ENCODE results near the gene ERGIC1. TPM values are rescaled to one million over a fixed set of nuclear protein-coding genes. Genes with fewer than 3 reads are reported as not detected.

The ERGIC1 gene
- polyA plus RNA-seq, 1 donor from 2014 or later = 59.1 TPM

DNA sequence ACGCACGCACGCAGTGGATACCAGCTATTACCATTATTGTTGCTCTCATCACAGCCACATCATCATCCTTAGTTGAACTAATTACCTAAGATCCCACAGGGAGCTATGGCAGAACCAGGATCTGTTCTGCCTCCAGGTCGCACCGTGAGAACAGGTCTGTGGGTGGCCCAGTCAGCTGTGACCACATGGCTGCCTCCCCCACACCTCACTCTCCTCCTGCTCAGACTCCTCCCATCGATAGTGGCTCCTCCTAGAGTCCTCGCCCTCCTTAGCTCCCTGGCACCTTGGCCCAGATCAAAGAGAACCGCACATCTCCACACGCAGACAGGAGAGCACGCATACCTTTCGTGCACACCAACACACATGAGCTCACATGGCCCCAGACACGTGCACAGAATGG lies 92.7 kb downstream of the ERGIC1 start:
- no peak overlapping the region for H3K4me2 ChIP-seq (ENCODE audit: low read length)
- TF ChIP-seq, protein P1, sequence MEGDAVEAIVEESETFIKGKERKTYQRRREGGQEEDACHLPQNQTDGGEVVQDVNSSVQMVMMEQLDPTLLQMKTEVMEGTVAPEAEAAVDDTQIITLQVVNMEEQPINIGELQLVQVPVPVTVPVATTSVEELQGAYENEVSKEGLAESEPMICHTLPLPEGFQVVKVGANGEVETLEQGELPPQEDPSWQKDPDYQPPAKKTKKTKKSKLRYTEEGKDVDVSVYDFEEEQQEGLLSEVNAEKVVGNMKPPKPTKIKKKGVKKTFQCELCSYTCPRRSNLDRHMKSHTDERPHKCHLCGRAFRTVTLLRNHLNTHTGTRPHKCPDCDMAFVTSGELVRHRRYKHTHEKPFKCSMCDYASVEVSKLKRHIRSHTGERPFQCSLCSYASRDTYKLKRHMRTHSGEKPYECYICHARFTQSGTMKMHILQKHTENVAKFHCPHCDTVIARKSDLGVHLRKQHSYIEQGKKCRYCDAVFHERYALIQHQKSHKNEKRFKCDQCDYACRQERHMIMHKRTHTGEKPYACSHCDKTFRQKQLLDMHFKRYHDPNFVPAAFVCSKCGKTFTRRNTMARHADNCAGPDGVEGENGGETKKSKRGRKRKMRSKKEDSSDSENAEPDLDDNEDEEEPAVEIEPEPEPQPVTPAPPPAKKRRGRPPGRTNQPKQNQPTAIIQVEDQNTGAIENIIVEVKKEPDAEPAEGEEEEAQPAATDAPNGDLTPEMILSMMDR (IDR thresholded peaks at IDR 0.05; ENCODE audit: poor library complexity, severe bottlenecking) = no peak
- no peak for TF ChIP-seq SMC3 (conservative IDR thresholded peaks at IDR 0.05; ENCODE audit: poor library complexity)
- TF ChIP-seq RAD21 (conservative IDR thresholded peaks at IDR 0.05) = no peak
- TF ChIP-seq EZH2 (IDR thresholded peaks at IDR 0.05; ENCODE audit: borderline replicate concordance, insufficient read depth, low read length, poor library complexity, severe bottlenecking) = no peak
- no peak for TF ChIP-seq POLR2AphosphoS5 (IDR thresholded peaks at IDR 0.05)
- no peak for TF ChIP-seq TAF1 (IDR thresholded peaks at IDR 0.05; ENCODE audit: low read depth)
- no peak for TF ChIP-seq EP300 (conservative IDR thresholded peaks at IDR 0.05; ENCODE audit: poor library complexity, severe bottlenecking)
- TF ChIP-seq, protein P2, sequence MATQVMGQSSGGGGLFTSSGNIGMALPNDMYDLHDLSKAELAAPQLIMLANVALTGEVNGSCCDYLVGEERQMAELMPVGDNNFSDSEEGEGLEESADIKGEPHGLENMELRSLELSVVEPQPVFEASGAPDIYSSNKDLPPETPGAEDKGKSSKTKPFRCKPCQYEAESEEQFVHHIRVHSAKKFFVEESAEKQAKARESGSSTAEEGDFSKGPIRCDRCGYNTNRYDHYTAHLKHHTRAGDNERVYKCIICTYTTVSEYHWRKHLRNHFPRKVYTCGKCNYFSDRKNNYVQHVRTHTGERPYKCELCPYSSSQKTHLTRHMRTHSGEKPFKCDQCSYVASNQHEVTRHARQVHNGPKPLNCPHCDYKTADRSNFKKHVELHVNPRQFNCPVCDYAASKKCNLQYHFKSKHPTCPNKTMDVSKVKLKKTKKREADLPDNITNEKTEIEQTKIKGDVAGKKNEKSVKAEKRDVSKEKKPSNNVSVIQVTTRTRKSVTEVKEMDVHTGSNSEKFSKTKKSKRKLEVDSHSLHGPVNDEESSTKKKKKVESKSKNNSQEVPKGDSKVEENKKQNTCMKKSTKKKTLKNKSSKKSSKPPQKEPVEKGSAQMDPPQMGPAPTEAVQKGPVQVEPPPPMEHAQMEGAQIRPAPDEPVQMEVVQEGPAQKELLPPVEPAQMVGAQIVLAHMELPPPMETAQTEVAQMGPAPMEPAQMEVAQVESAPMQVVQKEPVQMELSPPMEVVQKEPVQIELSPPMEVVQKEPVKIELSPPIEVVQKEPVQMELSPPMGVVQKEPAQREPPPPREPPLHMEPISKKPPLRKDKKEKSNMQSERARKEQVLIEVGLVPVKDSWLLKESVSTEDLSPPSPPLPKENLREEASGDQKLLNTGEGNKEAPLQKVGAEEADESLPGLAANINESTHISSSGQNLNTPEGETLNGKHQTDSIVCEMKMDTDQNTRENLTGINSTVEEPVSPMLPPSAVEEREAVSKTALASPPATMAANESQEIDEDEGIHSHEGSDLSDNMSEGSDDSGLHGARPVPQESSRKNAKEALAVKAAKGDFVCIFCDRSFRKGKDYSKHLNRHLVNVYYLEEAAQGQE (IDR thresholded peaks at IDR 0.05; ENCODE audit: borderline replicate concordance) = no peak
- no peak for TF ChIP-seq MXI1 (conservative IDR thresholded peaks at IDR 0.05; ENCODE audit: poor library complexity, severe bottlenecking)
- no peaks in the 10 kb centered on the region for H3K9me2 ChIP-seq (ENCODE audit: insufficient read depth, low read length)
- no peaks in the 10 kb centered on the region for H4K20me1 ChIP-seq (ENCODE audit: insufficient read depth)
- H3K9me3 ChIP-seq (ENCODE audit: low read length) = no peaks in the 10 kb centered on the region
- no peak overlapping the region for H2AFZ ChIP-seq (ENCODE audit: low read depth, low read length)
- no peak overlapping the region for H3K4me3 ChIP-seq (ENCODE audit: low read length)
- H3K79me2 ChIP-seq (replicated peaks; ENCODE audit: insufficient read depth, low read length) = no peaks in the 10 kb centered on the region
- no peaks in the 10 kb centered on the region for H3K27me3 ChIP-seq (ENCODE audit: insufficient read depth, low read depth, low read length)
- H3K36me3 ChIP-seq (ENCODE audit: insufficient read depth, low read length) = peaks cover 5% of the 10 kb centered on the region
- H3F3A ChIP-seq (ENCODE audit: insufficient read depth, low read length, poor library complexity, severe bottlenecking) = no peaks in the 10 kb centered on the region
- no peak overlapping the region for H3K27ac ChIP-seq (ENCODE audit: low read length)
- no peak overlapping the region for H3K9ac ChIP-seq (ENCODE audit: low read length)

DNA sequence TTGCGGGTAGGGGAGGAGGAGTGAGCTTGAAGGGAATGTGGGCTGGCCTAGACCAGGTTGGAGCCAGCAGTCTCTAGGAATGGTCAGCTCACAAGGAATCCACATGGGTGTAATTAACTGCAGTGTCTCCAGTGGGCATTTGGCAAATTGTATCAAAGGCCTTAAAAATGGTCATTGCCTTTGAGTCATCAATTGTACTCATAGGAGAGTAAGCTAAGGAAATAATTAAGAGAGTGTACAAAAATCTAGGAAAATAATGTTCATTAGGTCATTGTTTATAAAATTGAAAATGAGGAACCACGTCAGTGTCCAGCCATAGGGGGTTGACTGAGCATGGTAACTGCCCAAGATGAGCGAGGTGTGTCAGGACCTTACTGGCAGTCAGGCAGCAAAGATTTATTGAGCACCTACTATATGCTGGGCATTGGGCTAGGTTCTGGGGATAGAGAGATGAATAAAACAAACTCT lies 95.4 kb downstream of the ERGIC1 start:
- H3K9me2 ChIP-seq (ENCODE audit: insufficient read depth, low read length) = no peaks in the 10 kb centered on the region
- no peaks in the 10 kb centered on the region for H3K27me3 ChIP-seq (ENCODE audit: insufficient read depth, low read depth, low read length)
- TF ChIP-seq EP300 (conservative IDR thresholded peaks at IDR 0.05; ENCODE audit: poor library complexity, severe bottlenecking) (no peak), SMC3 (conservative IDR thresholded peaks at IDR 0.05; ENCODE audit: poor library complexity) (no peak), EZH2 (IDR thresholded peaks at IDR 0.05; ENCODE audit: borderline replicate concordance, insufficient read depth, low read length, poor library complexity, severe bottlenecking) (no peak), RAD21 (conservative IDR thresholded peaks at IDR 0.05) (no peak), POLR2AphosphoS5 (IDR thresholded peaks at IDR 0.05) (no peak), MXI1 (conservative IDR thresholded peaks at IDR 0.05; ENCODE audit: poor library complexity, severe bottlenecking) (no peak), TAF1 (IDR thresholded peaks at IDR 0.05; ENCODE audit: low read depth) (no peak)
- TF ChIP-seq, protein P1 (IDR thresholded peaks at IDR 0.05; ENCODE audit: poor library complexity, severe bottlenecking) = no peak
- TF ChIP-seq, protein P2 (IDR thresholded peaks at IDR 0.05; ENCODE audit: borderline replicate concordance) = no peak
- H3K9me3 ChIP-seq (ENCODE audit: low read length) = no peaks in the 10 kb centered on the region
- H3K79me2 ChIP-seq (replicated peaks; ENCODE audit: insufficient read depth, low read length) = no peaks in the 10 kb centered on the region
- H3K4me2 ChIP-seq (ENCODE audit: low read length) = no peak overlapping the region
- H3F3A ChIP-seq (ENCODE audit: insufficient read depth, low read length, poor library complexity, severe bottlenecking) = no peaks in the 10 kb centered on the region
- no peak overlapping the region for H2AFZ ChIP-seq (ENCODE audit: low read depth, low read length)
- no peaks in the 10 kb centered on the region for H4K20me1 ChIP-seq (ENCODE audit: insufficient read depth)
- H3K9ac ChIP-seq (ENCODE audit: low read length) = no peak overlapping the region
- H3K27ac ChIP-seq (ENCODE audit: low read length) = no peak overlapping the region
- H3K36me3 ChIP-seq (ENCODE audit: insufficient read depth, low read length) = no peaks in the 10 kb centered on the region
- no peak overlapping the region for H3K4me3 ChIP-seq (ENCODE audit: low read length)
